OCI-M2 (cell line): Measurements from ENCODE around the gene NBEAL1.
"Not testable (repeated sequence)": the region's sequence is repeated elsewhere in the genome, so short reads cannot be mapped to it uniquely, and the experiment has no call there.

ENCODE experiments used
- DNase-seq: peaks from one replicate; lab custom pipeline; 2025; ENCODE audit not compliant: unreplicated experiment; lab: John Stamatoyannopoulos, UW

NBEAL1 gene

DNA sequence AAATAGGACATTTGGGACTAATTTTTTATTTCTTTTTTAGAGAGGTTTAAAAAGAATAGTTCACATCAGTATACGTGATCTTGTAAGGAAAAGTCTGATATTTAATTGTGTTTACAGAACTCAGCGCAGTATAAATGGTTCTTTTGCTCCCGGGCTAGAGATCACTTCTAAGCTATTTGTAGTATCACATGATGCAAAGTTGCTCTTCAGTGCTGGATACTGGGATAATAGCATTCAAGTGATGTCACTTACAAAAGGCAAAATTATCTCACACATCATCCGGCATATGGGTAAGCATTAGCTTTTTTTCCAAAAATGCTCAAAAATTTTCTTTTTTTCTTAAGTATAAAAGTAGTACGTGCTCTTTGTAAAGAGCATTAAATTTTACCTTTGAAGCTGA lies 186.8 kb downstream of the NBEAL1 start:
- DNase-seq: no peak

DNA sequence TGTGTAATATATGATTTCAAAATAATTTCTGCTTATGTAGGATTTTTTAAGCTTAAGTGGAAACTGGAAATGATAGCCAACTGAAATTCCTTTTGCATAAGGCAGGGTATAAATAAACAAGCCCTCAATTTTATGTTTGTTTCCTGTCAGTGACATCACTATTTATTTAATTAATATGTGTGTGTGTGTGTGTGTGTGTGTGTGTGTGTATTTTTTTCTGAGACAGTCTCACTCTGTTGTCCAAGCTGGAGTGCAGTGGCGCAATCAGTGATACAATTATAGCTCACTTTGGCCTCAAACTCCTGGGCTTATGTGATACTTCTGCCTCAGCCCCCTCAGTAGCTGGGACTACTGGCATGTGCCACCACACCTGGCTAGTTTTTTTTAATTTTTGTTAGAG lies 194.9 kb downstream of the NBEAL1 start:
- DNase-seq: no peak

DNA sequence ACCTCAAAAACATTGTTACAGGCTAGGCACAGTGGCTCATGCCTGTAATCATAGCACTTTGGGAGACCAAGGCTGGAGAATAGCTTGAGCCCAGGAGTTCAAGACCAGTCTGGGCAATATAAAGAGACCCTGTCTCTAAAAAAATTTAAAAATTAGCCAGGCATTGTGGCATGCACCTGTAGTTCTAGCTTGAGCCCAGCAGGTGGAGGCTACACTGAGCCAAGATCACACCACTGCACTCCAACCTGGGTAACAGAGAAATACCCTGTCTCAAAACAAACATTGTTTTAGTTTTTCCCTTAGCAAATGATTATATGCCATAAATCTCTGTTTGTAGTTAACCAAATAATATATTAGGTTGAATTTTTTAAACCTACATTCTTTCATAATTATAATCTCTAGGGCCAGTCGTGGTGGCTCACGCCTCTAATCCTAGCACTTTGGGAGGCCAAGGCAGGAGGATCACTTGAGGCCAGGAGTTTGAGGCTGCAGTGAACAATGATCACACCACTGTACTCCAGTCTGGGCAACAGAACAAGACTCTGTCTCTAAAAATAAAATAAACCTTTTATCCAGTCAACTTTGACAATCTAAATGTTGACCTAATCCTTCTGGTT lies 210.9 kb downstream of the NBEAL1 start:
- DNase-seq: peak; percentile 1

DNA sequence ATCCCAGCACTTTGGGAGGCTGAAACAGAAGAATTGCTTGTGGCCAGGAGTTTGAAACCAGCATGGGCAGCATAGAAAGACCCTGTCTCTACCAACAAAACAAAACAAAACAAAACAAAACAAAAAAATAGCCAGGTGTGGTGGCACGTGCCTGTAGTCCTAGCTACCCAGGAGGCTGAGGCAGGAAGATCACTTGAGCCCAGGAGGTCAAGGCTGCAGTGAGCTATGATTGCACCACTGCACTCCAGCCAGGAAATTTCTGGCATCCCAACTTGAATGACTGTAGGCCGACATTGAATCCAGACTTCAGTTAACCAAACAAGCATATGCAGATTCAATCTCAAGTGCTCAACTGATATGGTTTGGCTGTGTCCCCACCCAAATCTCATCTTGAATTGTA lies 215.0 kb downstream of the NBEAL1 start:
- not testable (repeated sequence) for DNase-seq

DNA sequence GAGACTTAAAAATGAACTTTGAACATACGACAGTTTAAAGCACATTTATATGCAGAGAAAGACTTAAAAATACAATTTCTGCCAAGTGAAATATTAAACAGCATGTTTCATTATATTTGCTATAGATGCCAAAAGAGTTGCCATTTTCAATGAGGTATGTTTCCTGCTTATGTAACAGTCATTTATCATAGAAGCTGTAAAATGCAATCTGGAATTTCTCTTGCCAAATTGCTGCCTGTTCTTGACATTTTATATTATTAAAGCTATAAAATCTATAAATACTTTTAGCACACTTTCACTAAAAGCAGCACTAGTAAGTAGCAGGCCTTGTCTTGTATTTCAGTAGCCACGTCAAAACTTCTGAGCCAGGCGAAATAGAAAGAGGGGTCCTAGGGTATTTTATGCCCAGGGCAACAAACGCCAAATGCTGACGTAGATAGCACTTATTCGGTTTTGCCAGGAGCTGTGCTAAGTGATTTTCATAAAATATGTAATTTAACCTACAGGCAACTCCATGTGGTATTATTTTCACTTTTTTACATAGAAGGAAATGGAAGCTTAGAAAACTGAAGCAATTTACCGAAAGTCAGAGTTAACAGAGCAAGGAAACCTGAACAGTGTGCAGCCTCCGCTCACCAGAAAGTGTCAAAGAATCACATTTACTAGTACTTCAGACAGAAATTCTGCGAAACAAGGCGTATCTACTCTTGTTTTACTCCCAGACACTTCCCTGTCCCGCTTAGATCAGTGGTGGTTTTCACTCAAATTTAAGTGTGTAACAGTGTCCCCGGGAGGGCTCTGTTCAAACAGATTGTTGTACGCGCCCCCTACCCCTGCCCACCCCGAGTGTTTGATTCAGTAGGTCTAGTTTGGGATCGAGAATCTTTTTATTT lies 222.9 kb downstream of the NBEAL1 start:
- DNase-seq: peak; percentile 10

DNA sequence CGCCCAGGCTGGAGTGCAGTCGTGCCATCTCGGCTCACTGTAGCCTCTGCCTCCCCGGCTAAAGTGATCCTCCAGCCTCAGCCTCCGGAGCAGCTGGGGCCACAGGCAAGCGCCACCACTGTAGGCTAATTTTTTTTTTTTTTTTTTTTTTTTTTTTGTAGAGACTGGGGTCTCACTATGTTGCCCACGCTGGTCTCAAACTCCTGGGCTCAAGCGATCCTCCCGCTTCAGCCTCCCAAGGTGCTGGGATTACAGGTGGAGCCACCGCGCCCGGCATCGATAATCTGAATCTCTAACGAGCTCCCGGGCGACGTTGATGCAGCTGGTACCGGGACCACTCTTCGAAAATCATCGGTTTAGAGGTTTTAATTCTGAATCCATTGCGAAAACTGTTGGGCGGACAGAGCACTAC lies 223.6 kb downstream of the NBEAL1 start:
- no peak for DNase-seq

DNA sequence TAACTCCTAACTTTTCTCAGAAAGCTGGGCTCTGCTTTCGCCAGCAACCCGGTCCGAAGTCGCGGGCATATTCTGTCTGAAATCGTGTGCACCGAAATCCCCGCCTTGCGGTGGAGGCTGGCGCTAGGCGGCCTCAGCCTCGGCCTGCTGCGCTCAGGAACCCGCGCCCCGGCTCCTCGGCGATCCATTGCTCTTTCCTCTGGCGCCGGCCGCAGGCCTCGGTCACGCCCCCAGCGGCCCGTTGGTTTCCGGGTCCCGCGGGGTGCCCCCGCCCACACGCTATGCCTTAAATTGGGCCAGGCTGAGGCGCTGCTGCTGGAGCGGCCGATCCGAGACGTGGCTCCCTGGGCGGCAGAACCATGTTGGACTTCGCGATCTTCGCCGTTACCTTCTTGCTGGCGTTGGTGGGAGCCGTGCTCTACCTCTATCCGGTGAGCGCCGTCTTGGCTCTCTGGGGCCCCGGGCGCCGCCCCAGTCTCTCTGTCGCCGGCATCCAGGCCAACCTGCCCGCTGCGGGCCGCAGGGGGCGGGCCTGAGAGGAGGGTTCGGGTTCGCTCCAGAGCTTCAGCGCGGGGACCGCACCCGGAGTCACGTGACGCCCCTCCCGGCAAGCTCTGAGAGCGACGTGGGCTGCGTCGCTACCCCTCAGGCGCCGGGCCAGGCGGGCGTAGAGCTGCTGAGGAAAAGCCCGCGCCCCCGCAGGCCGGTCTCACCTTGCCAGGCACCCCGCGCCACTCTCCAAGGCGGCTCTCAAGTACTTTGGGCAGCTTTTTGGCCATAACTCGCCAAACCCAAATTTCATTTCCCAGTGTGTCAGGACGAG lies 224.2 kb downstream of the NBEAL1 start, which contains the start of gene CYP20A1:
Gene CYP20A1, plus strand, starts transcription at position 315 of the 823 bp plus-strand sequence. Its CDS starts 45 bp downstream, at position 360.
- peak; percentile 69 for DNase-seq

DNA sequence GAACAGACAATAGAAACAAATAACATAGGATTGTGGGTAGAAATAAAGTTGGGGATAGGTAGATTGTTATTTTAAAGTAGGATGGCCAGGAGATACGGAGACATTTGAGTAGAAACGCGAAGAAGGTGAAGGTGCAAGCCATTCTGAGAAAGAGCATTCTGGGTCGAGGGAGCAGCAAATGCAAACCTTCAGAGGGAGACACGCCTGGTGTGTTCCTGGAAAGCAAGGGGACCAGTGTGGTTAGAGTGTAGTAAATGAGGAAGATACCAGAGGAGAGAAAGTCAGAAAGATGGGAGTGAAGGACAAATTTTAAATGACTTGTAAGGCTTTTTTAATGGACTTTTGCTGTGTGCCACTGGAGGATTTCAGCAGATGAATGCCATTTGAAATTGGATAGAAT lies 225.8 kb downstream of the NBEAL1 start:
- DNase-seq: no peak

DNA sequence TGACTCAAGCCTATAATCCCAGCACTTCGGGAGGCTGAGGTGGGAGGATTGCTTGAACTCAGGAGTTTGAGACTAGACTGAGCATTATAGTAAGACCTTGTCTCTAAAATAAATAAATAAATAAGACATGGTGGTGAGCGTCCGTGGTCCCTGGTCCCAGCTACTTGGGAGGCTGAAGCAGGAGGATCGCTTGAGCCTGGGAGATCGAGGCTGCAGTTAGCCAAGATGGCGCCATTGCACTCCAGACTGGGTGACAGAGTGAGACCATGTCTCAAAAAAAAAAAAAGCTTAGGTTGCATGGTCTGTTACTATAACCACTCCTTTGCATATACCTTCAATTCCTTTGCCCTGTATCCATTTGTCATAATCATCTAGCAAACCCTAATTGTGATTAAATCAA lies 227.8 kb downstream of the NBEAL1 start:
- DNase-seq: no peak

DNA sequence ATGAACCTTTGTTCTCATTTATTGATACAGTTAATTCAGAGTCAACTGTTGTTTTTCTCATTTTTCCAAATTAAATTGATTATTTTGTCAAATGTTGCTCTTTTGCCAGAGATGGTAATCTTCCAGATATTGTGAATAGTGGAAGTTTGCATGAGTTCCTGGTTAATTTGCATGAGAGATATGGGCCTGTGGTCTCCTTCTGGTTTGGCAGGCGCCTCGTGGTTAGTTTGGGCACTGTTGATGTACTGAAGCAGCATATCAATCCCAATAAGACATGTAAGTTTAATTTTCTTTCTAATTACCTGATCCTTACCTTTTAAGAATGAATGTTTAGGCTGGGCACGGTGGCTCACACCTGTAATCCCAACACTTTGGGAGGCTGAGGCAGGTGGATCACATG lies 232.0 kb downstream of the NBEAL1 start:
- DNase-seq: no peak

DNA sequence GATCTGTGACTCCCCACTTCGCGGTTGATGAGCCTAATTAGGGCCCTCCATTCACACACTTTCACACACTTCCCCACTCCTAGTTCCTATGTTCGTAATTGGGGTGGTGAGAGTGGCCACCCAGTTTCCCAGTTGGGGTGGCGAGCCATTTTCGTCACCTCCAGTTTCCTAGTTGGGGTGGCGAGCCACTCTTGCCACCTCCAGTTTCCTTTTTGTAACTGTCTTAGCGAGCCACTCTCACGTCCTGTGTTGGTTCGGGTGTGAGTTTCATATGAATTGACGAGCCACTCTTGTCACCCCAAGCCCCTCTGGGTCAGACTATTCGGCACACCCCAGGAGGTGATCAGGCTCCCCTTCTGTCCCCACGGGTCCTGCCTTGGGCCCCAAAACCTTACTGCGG lies 238.1 kb downstream of the NBEAL1 start:
- no peak for DNase-seq

DNA sequence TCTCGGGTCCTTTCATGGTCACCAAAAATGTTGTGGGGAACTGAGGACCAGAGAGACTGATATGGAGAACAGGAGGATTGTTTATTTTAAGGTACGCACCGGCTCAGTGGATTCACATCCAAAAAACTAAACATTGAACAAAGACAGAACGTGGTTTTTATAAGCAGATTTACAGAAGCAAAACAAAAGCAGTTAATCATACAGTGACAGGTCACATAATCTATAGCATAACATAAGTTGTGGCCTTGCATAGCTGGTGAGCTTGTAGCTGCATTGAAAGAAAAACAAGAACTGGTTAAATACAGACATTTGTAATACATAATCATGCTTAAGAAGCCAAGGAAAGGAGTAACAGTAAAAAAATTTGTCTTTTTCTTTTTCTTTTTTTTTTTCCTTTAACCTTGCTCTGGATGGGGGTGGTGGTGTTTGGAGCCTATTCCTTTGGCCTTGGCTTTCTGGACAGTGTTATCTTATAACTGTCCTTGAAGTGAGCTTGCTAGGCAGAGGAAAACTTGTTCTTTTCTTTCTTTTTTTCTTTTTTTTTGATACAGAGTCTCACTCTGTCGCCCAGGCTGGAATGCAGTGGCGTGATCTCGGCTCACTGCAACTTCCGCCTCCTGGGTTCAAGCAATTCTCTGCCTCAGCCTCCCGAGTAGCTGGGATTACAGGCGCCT lies 238.9 kb downstream of the NBEAL1 start:
- DNase-seq: not testable (repeated sequence)

DNA sequence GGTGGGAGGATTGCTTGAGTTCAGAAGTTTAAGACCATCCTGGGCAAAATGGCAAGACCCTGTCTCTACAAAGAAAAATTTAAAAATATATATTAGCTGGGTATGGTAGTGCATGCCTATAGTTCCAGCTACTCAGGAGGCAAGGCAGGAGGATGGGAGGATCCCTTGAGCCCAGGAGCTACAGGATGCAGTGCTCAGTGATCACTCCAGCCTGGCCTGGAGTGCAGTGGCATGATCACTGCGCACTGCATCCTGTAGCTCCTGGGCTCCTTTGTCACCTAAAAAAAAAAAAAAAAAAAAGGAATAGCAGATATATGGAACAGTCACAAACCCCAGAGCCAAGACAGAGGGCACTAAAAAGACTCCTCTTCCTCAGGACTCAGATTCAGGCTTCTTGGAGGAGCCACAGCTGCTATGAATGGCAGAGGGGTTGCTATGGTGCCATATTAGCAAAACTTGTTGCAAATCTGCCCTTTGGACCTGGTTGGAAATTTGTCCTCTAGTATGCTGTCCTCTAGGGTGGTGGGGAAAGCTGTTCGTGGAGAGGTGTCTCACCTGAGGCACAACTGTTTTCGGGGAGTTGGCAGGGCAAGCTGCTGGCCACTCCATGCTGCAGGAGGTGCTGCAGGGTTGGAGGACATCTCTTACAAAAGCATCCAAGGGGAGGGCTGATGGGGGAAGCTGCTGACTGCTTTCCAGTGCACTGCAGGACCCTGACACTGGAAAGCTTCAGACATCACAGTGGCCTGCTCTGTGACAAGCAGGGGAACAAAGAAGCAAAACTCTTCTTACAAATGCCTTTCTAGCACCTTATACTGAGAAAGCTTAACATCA lies 246.9 kb downstream of the NBEAL1 start:
- DNase-seq: no peak
